ENCODE data around the gene MARS2.

- TF ChIP-seq POLR2A (IDR thresholded peaks at IDR 0.05; ENCODE audit: low read depth, low read length), result no peak
- no peak for TF ChIP-seq TAF1 (IDR thresholded peaks at IDR 0.05; ENCODE audit: borderline replicate concordance, low read depth, low read length)
Observed at GRCh38 chr2:197675711-197676188, 29.4 kb upstream of the MARS2 start.

All from GM12892 (cell line).